GM12872 (cell line): ENCODE results near the gene GCSAM.

Experiments used
- CTCF ChIP-seq: IDR thresholded peaks from 3 replicates; pipeline ENCODE4 v1.5.1; 2011; ENCODE audit warnings: low read depth, mild to moderate bottlenecking, low read length, moderate library complexity; ENCODE audit not compliant: insufficient read depth

GCSAM gene

DNA sequence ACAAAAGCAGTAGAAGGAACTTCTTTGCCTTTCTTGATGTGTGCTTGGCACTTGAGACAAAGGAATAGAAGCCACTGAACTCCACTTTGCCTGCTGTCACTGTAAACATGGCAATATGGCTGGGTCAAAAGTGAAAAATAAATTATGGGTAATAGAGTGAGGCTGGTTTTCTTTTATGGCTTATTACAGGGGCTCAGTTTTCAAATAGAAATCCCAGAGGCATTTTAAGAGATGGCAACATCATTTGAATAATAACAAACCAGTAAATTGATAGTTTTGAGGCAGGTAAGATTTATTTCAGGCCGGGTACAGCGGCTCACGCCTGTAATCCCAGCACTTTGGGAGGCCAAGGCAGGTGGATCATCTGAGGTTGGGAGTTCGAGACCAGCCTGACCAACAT is 44.1 kb downstream of the GCSAM start:
- no peak for TF ChIP-seq CTCF

DNA sequence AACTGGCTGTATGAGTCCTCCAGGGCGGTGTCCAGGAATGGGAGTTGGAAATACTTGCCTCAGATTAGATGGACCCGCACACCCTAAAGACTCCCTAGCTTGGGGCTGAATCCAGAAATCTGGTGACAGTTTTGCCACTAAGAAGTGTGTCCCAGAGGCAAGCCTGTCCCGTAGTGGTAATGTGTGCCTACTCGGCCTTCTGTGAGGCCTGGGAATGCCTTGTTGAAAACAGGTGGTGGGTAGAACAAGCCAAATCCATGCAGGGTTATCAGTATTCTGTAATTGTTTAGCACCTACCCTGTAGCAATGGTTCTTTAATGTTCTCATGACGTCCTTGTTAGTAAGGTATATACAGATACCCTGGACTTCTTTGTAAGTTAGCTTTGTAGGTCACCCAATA is 45.3 kb downstream of the GCSAM start:
- TF ChIP-seq CTCF, result no peak

GRCh38 chr3:112086875-112087524 is 46.0 kb downstream of the GCSAM start:
- no peak for TF ChIP-seq CTCF

DNA sequence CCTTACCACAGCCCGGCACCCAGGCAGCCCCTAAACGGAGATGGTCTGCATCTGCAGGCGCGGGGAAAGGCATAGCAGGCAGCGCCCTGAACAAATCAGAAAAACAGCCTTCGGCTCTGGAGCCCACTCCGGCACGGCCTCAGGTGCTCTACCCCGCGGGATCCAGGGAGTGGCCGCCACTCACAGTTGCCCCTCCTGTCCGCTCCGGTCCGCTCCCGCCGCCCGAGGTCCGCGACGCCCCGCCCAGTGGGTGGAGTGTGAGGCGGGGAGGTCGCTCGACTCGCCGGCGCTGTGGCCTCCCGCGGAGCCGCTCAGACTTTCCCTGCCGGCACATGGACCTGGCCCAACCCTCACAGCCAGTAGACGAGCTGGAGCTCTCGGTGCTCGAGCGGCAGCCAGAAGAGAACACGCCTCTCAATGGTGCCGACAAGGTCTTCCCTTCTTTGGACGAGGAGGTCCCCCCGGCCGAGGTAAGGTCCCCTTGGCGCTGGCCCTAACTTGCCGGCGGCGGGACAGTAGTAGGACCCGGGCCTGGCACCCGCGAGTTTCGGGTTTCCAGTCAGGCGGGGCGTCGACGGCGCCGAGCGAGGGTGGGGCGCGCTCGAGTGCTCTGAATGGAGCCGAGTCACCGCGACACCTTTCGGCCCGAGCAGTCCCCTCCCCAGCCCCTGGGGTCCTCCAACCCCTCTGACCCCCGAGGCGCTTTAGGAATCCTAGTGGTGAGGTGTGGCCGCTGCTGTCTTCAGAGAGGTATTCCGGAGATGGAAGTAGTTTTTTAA is 46.8 kb downstream of the GCSAM start, which contains the start of gene C3orf52:
Gene C3orf52 (plus strand): TSS at position 314 of the 779 bp plus-strand sequence. CDS start 19 bp downstream, at position 333.
- TF ChIP-seq CTCF, result no peak

- no peak for TF ChIP-seq CTCF
Observed at GRCh38 chr3:112085735-112086075, 47.3 kb downstream of the GCSAM start.

- no peak for TF ChIP-seq CTCF
Observed at GRCh38 chr3:112084980-112085705, 47.9 kb downstream of the GCSAM start.

DNA sequence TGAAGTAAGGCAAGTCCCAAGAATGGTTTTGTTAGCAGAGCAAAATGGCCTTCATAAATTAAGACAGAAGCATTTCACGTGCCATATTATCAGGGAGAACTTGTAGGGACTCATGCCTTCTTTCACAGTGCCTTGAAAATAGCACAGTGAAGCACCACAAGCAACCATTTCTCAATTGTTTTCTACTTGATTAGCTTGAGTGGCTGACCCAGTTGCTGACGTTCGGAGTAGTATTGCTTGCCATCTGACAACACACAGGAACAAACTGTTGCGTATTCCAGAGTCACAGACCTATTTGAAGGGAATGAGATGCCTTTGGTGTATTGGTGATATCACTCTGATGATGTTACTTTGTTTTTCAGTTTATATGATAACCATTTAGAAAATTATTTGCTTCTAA is 49.8 kb downstream of the GCSAM start:
- TF ChIP-seq CTCF, result no peak
